ENCODE measurements around the gene AKAIN1.

Gene AKAIN1

GRCh38 chr18:5093902-5094301 is 103.2 kb downstream of the AKAIN1 start:
- DNase-seq (ENCODE audit: low read depth) = no peak
